ENCODE measurements around the gene KCNN2. TPM values are rescaled to one million over a fixed set of nuclear protein-coding genes. Genes with fewer than 3 reads are reported as not detected.
A peak's percentile ranks its signal among the peaks of the same experiment; 100 is the strongest.

KCNN2 gene
- total RNA-seq (2014; rRNA removed; shearing (Covaris generic)), result 0.31 and 0.55 TPM in 2 replicates

GRCh38 chr5:114361724-114362196 is at the start of gene KCNN2:
KCNN2 (plus strand) TSS chr5:114362070; CDS start chr5:114362140, 70 bp downstream.
- DNase-seq (ENCODE audit: low spot score), result peak; percentile 88

DNA sequence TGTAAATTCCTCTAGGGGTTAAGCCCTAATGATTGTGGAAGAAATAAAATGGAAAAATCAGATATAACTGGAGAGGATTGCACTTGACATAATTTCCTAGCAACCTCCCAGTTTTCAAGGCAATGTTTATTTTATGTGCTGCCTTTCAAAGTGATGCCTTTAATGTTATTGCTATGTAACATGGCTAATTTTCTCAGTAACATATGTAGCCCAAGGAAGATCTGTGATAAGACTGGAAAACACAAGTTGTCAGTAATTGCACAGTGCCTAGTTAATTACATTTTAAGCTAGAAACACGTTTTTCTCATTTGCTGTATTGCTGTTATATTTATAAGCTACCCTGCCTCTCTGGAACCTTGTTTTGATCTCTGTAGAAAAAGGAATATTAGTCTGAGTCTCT is 49.2 kb upstream of the KCNN2 start:
- DNase-seq (ENCODE audit: low spot score), result no peak

DNA sequence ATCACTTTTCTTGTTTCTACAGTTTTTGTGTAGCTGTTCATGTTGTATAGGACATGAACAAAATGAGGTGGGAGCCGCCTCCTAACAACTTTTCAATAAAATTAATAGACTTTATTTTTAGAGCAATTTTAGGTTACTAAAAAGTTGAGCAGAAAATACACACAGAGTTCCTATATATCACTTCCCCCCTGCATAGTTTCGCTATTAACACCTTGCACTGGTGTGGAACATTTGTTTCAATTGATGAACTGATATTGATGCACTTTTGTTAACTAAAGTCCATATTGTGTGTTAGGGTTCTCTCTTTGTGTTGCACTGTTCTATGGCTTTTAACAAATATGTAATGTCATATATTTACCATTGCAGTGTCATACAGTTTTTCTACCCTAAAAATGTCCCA is 47.8 kb upstream of the KCNN2 start:
- DNase-seq (ENCODE audit: low spot score), result no peak

DNA sequence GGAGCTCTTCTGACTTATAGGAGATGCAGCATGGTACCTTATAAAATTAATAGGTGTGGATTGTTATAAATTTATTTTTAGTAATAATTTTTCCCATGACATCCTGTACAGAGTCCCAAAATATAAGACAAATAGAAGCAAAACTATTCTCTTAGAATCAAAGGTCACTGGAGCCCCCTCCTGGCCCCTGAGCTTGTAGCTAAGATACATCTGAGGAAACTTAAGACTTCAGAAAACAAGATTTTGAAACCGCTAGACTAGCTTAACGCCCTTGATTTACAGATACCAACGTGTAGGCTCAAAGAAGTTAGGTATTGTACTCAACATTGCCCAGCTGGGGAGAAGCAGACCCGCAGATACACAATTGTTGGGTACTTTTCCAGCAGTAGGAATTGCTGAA is 45.7 kb upstream of the KCNN2 start:
- no peak for DNase-seq (ENCODE audit: low spot score)

- no peak for DNase-seq (ENCODE audit: low spot score)
Measured at GRCh38 chr5:114317751-114318150, 44.1 kb upstream of the KCNN2 start.

DNA sequence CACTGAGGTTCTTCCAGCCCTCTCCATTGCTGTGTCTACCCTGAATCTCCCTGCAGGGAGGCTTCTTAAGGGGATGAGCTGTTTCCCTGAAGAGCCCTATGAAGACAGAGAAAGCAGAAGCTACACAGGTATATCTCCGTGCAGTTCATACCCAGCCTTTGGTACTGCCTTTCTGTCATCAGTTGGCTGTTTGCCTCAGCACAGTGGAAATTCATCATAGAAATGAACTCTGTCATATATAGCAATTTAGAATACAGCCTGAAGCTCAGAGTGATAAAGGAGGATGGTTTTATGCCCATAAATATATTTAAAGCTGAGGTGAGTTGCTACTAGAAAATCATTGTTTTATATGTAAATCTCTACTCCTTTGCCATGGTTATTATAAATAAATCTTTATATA is 42.6 kb upstream of the KCNN2 start:
- no peak for DNase-seq (ENCODE audit: low spot score)

GRCh38 chr5:114319821-114320220 is 42.0 kb upstream of the KCNN2 start:
- DNase-seq (ENCODE audit: low spot score), result no peak

DNA sequence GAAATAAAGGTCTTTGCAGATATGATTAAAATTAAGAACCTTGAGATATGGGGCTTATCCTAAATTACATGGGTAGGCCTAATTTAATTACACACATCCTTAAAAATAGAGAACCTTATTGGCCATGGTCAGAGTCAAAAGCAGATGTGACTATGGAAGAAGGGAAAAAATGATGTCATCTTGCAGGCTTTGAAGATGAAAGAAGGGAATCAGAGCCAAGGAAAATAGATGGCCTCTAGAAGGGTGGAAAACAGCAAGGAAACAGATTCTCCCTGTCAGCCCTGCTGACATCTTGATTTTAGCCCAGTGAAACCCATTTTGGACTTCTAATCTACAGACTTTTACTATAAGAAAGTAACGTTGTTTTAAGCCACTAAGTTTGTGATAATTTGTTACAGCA is 37.6 kb upstream of the KCNN2 start:
- no peak for DNase-seq (ENCODE audit: low spot score)

DNA sequence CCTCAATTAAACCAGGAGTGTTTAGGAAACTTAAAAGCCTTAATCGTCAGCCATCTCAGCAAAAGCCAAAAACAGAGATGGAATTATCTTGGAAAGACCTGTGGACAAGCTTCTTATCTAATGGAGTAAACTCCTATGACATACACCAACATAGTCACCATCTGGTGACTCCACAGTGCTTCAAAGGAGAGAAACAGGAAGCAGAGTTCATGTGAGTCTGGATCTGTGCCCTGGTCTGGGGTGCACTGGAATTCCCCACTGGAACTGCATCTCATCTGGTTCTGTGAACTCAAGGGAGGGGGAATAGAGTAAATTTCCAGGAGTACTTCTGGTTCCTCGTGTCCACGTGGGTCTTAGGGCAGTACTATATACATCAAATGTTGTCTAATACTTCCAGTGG is 36.3 kb upstream of the KCNN2 start:
- peak; percentile 46 for DNase-seq (ENCODE audit: low spot score)

DNA sequence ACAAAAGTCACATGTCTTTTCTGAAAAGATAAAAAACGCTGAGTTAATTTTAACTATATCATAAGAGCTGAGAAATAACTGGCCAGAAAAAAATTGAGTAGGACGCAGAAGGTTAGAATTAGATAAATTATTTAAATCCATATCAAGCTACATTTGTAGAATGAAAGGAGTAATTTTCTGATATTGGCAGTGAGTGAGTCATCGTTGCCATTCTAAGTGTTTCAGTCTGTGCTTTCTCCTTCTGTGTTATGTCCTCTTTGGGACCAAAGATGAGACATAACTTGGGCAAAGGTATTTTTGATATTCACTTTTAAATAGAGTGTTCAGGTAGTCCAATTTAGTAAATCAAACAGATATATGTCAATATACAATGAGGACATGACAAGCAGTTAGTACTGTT is 34.4 kb upstream of the KCNN2 start:
- DNase-seq (ENCODE audit: low spot score), result no peak

- DNase-seq (ENCODE audit: low spot score), result no peak
Measured at GRCh38 chr5:114327987-114328386, 33.9 kb upstream of the KCNN2 start.

- no peak for DNase-seq (ENCODE audit: low spot score)
Measured at GRCh38 chr5:114330916-114331531, 30.8 kb upstream of the KCNN2 start.

DNA sequence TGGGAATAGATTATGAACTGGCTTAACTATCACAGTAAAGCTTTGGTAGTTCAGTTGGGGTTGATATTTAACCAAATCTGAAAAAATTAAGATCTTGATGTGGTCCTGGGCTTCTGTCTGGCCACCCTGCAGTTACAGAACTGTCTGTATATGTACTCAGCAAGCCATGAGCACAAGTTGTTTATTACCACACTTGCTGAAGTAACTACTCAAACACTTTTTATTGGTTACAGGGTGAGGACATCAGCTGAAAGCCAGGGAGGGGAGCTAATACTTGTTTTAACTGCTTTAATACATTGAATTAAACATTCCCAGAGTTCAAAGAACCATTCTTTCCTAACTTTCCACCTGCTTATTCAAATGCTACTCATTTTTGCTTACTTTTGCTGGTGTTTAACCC is 29.4 kb upstream of the KCNN2 start:
- DNase-seq (ENCODE audit: low spot score), result no peak

- no peak for DNase-seq (ENCODE audit: low spot score)
Measured at GRCh38 chr5:114332925-114333324, 28.9 kb upstream of the KCNN2 start.

DNA sequence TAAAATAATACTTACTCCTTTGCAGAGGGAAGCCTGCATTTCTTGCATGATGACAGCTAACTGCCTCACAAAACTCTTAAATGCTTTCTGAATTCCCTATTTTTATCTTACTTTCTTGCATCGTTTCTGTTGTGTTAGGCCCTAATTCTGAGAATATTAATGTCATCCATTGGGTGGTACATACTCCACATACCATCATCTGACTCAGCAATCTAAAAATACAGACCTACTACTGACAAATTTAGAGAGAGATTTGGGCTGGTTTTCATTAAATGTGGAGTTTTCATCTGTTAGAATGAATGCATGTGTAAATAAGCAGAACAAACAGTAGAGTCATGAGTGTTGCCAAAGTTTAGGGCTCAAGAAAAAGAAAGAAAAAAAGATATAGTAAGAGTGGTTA is 26.5 kb upstream of the KCNN2 start:
- DNase-seq (ENCODE audit: low spot score), result no peak

DNA sequence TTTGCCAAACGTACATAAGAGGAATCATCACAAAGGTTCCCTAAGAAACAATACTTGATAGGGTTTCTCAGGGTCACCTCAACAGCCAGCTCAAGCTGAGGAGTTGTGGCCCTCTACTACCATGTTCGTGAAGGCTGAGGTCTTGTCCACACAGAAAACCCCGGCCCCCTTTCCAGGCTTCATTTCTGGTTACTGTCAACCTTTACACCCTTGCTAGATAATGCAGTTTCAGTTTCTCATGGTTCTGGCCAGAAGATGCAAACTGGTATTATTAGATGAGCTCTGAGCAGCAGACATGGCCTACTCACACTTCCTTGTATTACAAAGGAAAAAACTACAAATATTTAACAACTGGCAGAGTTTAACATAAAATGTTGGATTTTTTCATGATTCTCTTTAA is 22.8 kb upstream of the KCNN2 start:
- DNase-seq (ENCODE audit: low spot score), result no peak

DNA sequence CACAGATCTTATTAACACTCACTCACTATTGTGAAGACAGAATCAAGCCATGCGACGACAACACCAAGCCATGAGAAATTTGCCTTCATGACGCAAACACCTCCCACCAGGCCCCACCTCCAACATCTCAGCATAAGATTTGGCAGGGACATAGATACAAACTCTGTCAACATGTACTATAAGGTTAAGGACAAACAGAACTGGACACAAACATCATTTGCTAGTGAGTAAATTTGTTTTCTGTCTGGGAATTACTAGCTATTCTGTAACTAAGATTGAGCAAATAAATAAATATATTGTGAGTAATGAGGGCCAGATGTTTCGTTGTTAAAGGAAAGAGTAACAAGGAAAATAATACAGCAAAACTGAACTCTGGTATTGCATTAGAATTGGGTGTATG is 15.7 kb upstream of the KCNN2 start:
- no peak for DNase-seq (ENCODE audit: low spot score)

GRCh38 chr5:114355086-114355830 is 6.6 kb upstream of the KCNN2 start:
- no peak for DNase-seq (ENCODE audit: low spot score)

GRCh38 chr5:114358329-114358728 is 3.5 kb upstream of the KCNN2 start:
- no peak for DNase-seq (ENCODE audit: low spot score)

DNA sequence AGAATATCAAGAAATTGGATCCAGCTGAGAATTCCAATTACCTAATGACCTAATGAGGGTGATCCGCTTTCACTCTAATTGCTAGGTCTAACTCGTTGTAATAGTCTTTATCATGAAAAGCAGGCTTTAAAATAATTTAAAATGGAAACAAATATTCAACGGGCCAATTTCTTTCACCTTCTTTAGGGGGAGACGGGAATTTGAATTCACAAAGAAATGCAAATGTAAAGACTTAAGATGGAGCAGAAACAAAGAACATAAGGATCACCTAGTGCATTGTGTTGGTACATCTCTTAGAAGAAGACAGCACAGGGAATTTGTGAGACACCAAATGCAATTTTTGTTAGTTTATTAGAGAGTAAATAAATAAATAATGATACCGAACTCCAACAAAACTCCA is 1.5 kb upstream of the KCNN2 start:
- DNase-seq (ENCODE audit: low spot score), result no peak

DNA sequence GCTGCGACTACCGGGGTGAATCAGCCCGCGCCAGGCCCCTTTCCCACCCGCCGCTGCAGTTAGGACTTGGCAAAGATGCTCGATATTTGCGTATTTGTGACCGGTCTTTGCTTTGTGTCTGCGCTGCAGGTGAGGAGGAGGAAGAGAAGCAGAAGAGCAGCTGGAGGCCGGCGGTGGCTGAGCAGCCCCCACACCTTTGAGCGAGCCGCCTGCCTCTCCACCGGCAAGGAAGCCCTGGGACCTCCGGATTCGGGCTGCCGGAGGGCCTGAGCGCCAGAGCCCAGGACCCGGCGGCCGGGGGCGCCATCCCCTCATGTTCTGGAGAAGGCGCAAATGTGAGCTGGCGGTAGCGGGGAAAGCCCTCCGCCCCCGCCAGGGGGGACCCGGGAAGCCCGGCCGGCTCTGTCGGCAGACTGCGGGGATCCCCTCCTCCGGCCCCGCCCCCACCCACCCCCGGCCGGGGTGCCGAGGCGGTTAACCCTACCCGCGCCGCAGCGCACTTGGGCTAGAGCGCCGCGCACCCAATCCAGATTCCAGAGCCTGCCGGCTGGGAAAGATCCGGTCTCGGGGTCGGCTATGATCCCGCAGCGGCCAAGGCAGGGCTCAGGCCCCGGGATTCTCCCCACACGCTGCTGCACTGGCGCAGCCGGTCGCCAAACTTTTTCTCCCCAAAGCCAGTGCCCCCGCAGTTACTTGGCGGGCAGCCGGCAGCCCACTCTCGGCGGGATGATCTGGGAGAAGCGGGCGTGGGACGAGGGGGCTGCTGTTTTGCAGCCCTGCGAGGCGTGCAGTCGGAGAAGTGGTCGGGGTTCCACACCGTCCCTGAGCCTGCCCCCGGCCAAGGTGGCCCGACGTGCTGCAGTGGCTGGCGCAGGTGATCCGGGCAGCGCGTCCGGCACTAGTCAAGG is 800 bp upstream of the KCNN2 start:
- no peak for DNase-seq (ENCODE audit: low spot score)

- no peak for DNase-seq (ENCODE audit: low spot score)
Measured at GRCh38 chr5:114362197-114362976, 517 bp downstream of the KCNN2 start.
